Adrenal gland (tissue), 12 donors: Measurements from ENCODE around the gene TGFBR3. TPM values are rescaled to one million over a fixed set of nuclear protein-coding genes. Genes with fewer than 3 reads are reported as not detected.
"Not testable (repeated sequence)": the region's sequence is repeated elsewhere in the genome, so short reads cannot be mapped to it uniquely, and the experiment has no call there.

ENCODE experiments used
- DNase-seq, 7 donors: peaks; one replicate each; pipeline ENCODE4 v3.0.0-alpha.2; 2019 to 2020
- H3K27ac ChIP-seq, 5 donors: fragments of 200-600 bp; sonication (generic) in 4 of 5; 1 replicate in 3 of 5; 2 replicates in 2 of 5; pipeline versions ENCODE4 v1.5.1 to v1.8.0; 2016 to 2020; ENCODE audit warnings: mild to moderate bottlenecking in 1 of 5
- H3K27me3 ChIP-seq: fragments of 200-600 bp; 2 replicates; pipeline ENCODE4 v1.8.0; 2021
- H3K36me3 ChIP-seq, 2 donors: fragments of 200-600 bp; replicated peaks in 1 of 2; 1 replicate in 1 of 2; 2 replicates in 1 of 2; pipeline versions ENCODE4 v1.5.1 to v1.8.0; 2018 to 2022
- H3K4me1 ChIP-seq, 2 donors: fragments of 200-600 bp; replicated peaks in 1 of 2; 1 replicate in 1 of 2; 2 replicates in 1 of 2; pipeline versions ENCODE4 v1.5.1 to v1.8.0; 2018 to 2021
- H3K4me3 ChIP-seq, 4 donors: fragments of 200-600 bp; sonication (generic) in 3 of 4; one replicate each; pipeline ENCODE4 v1.5.1; 2016 to 2018
- H3K9me3 ChIP-seq, 3 donors: fragments of 200-600 bp; sonication (generic) in 1 of 3; replicated peaks in 1 of 3; 1 replicate in 2 of 3; 2 replicates in 1 of 3; pipeline versions ENCODE4 v1.5.1 to v1.8.0; 2016 to 2021
- POLR2A ChIP-seq, 2 donors: fragments of 450-650 bp; IDR thresholded peaks; one replicate each; pipeline ENCODE4 v1.6.1; 2017; ENCODE audit warnings: antibody characterized with exemption in 2 of 2, mild to moderate bottlenecking in 2 of 2, moderate library complexity in 1 of 2
- WGBS, 4 donors: extraction: QIAGEN DNeasy Blood & Tissue Kit in 2 of 4; methylation state at CpG; one replicate each; pipeline versions ENCODE4 v1.1.5 to v1.1.7; 2013 to 2017; 5-methylcytosine and 5-hydroxymethylcytosine counted together
- intact Hi-C, 2 donors: fragments of 100-400 bp; cut with DNase I; formaldehyde crosslinking; loops; one replicate each; pipeline versions ENCODE4 v1.14.1 to v1.15.0; 2022 to 2023
- polyA plus RNA-seq, 3 donors: library from polyadenylated mRNA; stranded (reverse); fragments of 200-250 nt in 2 of 3; fragments of 350-450 nt in 1 of 3; fragmentation: Illumina TruSeq in 1 of 3; extraction: RNeasy Lipid Tissue Mini Kit (QIAGEN cat#74804) in 1 of 3; gene quantifications; one replicate each; pipeline ENCODE4 v1.2.3, GENCODE V29; 2013 to 2014
- total RNA-seq, 9 donors: library from RNA; depleted of rRNA in 4 of 9; stranded (reverse); fragments of >200 nt in 4 of 9; fragments of 120-200 nt in 1 of 9; fragmentation: NEBNext Ultra II Directional in 1 of 9; extraction: Animal tissue kit (Norgen Biotek cat#: 25700) in 1 of 9; gene quantifications; one replicate each; pipeline versions ENCODE4 v1.1.0 to v1.2.4, GENCODE V29; 2013 to 2023
- TF ChIP-seq, protein P1 (sequence below), 6 experiments: fragments of 450-650 bp in 4 of 6; fragments of 200-600 bp in 2 of 6; sonication (generic) in 1 of 6; IDR thresholded peaks; 1 replicate in 5 of 6; 2 replicates in 1 of 6; pipeline versions ENCODE4 v1.5.1 to v1.8.0; 2016 to 2021; ENCODE audit warnings: antibody characterized with exemption in 6 of 6, mild to moderate bottlenecking in 2 of 6, moderate library complexity in 1 of 6
- donor health status: healthy with polysubstance abuse.
- donor health status: Bipolar disorder and iron deficiency.
- donor health status: DM: yes; HTN: yes; CAD: no.
- donor health status: DM: no; HTN: no; CAD: no.
- donor health status: DM: no; HTN: no; CAD: no.
- donor health status: DM: yes; HTN: yes; CAD: no.

Gene TGFBR3
- total and polyA plus RNA-seq, 12 donors = 13.9 to 340 (median 148) TPM

DNA sequence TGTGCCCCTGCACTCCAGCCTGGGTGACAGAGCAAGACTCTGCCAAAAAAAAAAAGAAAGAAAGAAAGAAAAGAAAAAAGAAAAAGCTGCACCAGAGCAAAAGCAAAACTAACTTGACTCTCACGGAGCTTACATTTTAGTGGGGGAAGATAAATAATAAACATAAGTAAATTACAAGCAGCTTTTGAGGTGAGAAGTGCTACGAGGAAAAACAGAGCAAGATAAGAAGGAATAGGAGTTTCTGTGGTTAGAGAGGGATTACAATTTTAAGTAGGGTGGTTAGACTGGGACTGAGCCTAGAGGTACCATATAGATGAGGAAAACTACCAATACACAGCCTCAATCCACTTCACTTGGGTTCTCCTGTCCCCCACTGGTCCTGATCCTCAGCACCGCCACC is 43.9 kb downstream of the TGFBR3 start:
- WGBS, 4 donors = 80 to 86% (median 83%) methylated on average over 3 of the region's 3 CpGs
- H3K4me3 ChIP-seq = no peak overlapping the region
- no peaks in the 10 kb centered on the region for H3K36me3 ChIP-seq
- peaks cover 32 to 70% of the 10 kb centered on the region in 2 donors for H3K4me1 ChIP-seq
- peak overlapping the region in 3 of 5 donors; percentile 45 to 80 (median 57) for H3K27ac ChIP-seq
- DNase-seq = no peak
- no peaks in the 10 kb centered on the region for H3K9me3 ChIP-seq
- H3K27me3 ChIP-seq = no peaks in the 10 kb centered on the region
- intact Hi-C loops = no loop called here
- TF ChIP-seq, protein P1, sequence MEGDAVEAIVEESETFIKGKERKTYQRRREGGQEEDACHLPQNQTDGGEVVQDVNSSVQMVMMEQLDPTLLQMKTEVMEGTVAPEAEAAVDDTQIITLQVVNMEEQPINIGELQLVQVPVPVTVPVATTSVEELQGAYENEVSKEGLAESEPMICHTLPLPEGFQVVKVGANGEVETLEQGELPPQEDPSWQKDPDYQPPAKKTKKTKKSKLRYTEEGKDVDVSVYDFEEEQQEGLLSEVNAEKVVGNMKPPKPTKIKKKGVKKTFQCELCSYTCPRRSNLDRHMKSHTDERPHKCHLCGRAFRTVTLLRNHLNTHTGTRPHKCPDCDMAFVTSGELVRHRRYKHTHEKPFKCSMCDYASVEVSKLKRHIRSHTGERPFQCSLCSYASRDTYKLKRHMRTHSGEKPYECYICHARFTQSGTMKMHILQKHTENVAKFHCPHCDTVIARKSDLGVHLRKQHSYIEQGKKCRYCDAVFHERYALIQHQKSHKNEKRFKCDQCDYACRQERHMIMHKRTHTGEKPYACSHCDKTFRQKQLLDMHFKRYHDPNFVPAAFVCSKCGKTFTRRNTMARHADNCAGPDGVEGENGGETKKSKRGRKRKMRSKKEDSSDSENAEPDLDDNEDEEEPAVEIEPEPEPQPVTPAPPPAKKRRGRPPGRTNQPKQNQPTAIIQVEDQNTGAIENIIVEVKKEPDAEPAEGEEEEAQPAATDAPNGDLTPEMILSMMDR (IDR thresholded peaks at IDR 0.05) = no peak
- no peak for TF ChIP-seq POLR2A (IDR thresholded peaks at IDR 0.05)

DNA sequence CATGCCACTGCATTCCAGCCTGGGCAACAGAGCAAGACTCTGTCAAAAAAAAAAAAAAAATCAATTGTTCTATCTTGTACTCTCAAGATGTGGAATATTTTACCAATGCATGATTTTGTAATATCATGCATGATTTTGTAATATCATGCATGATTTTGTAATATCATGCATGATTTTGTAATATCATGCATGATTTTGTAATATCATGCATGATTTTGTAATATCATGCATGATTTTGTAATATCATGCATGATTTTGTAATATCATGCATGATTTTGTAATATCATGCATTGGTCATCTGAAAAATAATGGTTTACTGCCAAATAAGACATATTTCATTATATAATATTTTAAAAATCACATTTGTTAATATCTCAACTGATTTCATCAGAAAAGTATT is 45.7 kb downstream of the TGFBR3 start:
- H3K36me3 ChIP-seq, H3K4me3 ChIP-seq, H3K27me3 ChIP-seq, H3K9me3 ChIP-seq, intact Hi-C loops, DNase-seq: not testable (repeated sequence)
- peaks cover 14 to 52% of the 10 kb centered on the region in 2 donors for H3K4me1 ChIP-seq
- peak overlapping the region in 2 of 5 donors; percentile 50 to 63 for H3K27ac ChIP-seq

DNA sequence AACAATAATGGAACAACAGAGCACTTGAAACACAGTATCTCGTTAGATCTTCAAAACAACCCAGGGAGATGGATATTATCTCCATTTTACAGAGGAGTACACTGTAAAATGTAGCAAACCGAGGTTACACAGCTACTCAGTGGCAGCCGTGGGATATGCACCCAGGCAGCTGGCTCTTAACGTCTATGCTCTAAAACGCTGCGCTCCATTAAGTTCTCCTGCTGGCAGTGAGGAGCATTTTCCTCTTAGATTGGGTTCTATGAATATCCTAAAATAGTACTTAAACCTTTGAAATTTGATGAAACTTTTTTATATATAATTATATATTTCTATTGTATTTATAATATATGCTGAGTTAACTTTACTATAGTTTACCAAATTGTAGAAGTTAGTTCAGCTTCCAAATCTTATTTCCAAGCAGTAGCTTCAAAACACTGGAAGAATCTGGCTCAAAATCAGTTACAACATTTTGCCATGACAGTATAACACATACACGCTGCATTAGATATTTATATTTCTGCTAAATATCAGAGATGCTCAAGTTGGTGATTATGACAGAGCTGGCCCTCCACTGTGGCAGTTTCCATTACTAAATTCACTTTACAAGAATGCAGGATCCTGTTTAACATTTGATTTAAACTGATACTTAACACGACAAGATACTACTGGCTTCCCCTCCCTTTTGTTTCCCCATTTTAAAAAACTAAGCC is 49.5 kb downstream of the TGFBR3 start:
- TF ChIP-seq, protein P1 (IDR thresholded peaks at IDR 0.05) = no peak
- no peak for TF ChIP-seq POLR2A (IDR thresholded peaks at IDR 0.05)
- Histone ChIP-seq H3K4me3 (no peak overlapping the region), H3K36me3 (no peaks in the 10 kb centered on the region), H3K9me3 (no peaks in the 10 kb centered on the region), H3K27me3 (no peaks in the 10 kb centered on the region), H3K4me1 (peaks cover 22 to 31% of the 10 kb centered on the region in 2 donors), H3K27ac (no peak overlapping the region)
- no peak for DNase-seq
- WGBS, 4 donors = 85 to 87% (median 87%) methylated on average over 8 of the region's 8 CpGs
- intact Hi-C loops = no loop called here

DNA sequence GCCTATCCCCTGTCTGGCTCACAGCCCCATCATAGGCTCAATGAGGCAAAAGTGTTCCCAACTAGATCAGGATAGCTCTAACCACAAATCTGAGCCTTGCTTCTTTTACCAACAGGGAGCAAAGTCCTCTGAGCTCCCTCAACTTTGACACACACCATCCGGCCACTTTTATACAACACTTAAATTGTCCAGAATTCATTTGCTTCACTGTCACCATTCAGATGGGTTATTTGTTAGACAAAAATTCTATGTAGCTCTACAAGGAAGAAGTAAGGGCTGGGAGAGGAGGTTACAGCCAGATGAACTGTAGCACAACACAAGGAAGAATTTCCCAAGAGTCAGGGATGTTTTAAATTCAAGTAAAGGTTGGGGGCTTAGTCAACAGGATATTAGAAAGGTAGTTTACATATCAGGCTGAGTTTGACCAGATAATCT is 50.8 kb downstream of the TGFBR3 start:
- intact Hi-C loops = no loop called here
- Histone ChIP-seq H3K4me3 (no peak overlapping the region), H3K4me1 (peaks cover 35 to 45% of the 10 kb centered on the region in 2 donors), H3K27ac (no peak overlapping the region), H3K27me3 (no peaks in the 10 kb centered on the region), H3K36me3 (no peaks in the 10 kb centered on the region), H3K9me3 (no peaks in the 10 kb centered on the region)
- WGBS, 4 donors = 87 to 93% (median 89%) methylated on average over 1 of the region's 1 CpG
- no peak for TF ChIP-seq POLR2A (IDR thresholded peaks at IDR 0.05)
- TF ChIP-seq, protein P1 (IDR thresholded peaks at IDR 0.05) = no peak
- peak in 1 of 7 donors; percentile 6 for DNase-seq

DNA sequence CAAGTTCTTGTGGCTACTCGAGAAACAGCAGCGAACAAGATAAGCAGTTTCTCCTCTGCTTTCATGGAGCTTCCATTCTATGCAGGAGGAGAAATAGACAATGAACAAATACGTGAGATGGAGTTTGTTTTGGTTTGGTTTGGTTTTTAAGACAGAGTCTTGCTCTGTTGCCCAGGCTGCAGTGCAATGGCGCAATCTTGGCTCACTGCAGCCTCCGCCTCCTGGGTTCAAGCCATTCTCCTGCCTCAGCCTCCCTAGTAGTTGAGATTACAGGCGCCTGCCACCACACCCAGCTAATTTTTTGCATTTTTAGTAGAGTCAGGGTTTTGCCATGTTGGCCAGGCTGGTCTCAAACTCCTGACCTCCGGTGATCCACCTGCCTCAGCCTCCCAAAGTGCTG is 51.4 kb downstream of the TGFBR3 start:
- H3K4me3 ChIP-seq = not testable (repeated sequence)

More for the DNA sequence above, 51.4 kb downstream of the TGFBR3 start:
- H3K4me1 ChIP-seq = peaks cover 31 to 42% of the 10 kb centered on the region in 2 donors
- 93 to 97% (median 96%) methylated on average over 7 of the region's 7 CpGs for WGBS, 4 donors
- H3K27ac ChIP-seq, H3K9me3 ChIP-seq, H3K27me3 ChIP-seq, H3K36me3 ChIP-seq, intact Hi-C loops: not testable (repeated sequence)
- peak in 1 of 7 donors; percentile 4 for DNase-seq
